Activated CD4-positive, CD25-positive, alpha-beta regulatory T cell treated with anti-CD3 and anti-CD28 coated beads, Interleukin-2, amount 50 U/mL, for 24 hours (primary cell): ENCODE data around the gene PRIMPOL.
"Not testable (repeated sequence)": the region's sequence is repeated elsewhere in the genome, so short reads cannot be mapped to it uniquely, and the experiment has no call there.

Source experiments
- ATAC-seq, 2 donors: fragments of 150-1000 bp; cut with Tn5 transposase; one replicate each; pipeline ENCODE4 v1.10.0; 2021; ENCODE audit warnings: mild to moderate bottlenecking in 1 of 2, moderate library complexity in 1 of 2

PRIMPOL gene

GRCh38 chr4:184649026-184649970 lies at the start of gene PRIMPOL, which contains the start of gene CASP3:
Gene PRIMPOL, plus strand, starts transcription at chr4:184649738. Its CDS starts 7,403 bp downstream, at chr4:184657141.
Gene CASP3, minus strand, starts transcription at chr4:184649447. Its CDS starts 10,994 bp downstream, at chr4:184638453.
- ATAC-seq = peak; percentile 89 to 92

GRCh38 chr4:184600982-184601381 lies 48.6 kb upstream of the PRIMPOL start:
- ATAC-seq = not testable (repeated sequence)

DNA sequence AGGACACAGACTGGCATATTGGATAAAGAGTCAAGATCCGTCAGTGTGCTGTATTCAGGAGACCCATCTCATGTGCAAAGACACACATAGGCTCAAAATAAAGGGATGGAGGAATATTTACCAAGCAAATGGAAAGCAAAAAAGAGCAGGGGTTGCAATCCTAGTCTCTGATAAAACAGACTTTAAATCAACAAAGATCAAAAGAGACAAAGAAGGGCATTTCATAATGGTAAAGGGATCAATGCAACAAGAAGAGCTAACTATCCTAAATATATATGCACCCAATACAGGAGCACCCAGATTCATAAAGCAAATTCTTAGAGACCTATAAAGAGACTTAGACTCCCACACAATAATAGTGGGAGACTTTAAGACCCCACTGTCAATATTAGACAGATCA lies 46.7 kb upstream of the PRIMPOL start:
- not testable (repeated sequence) for ATAC-seq

- not testable (repeated sequence) for ATAC-seq
Observed at GRCh38 chr4:184607429-184607828, 42.1 kb upstream of the PRIMPOL start.

DNA sequence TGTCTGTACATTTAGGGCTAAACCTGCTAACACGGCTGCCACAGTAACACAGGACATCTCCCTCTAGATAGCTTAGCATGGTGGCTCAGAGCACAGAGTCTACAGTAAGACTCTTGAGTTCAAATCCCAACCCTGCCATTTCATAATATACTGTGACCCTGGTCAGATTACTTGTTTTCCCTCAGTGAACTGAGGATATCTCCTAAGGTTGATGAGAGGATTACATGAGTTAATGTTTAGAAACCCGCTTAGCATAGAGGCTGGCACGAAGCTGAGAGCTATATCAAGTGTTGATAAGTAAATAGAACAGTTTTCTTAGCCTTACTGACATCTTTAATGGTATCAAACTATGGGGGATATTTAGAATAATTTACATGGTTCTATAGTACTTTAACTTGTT lies 37.5 kb upstream of the PRIMPOL start:
- ATAC-seq = no peak

- ATAC-seq = no peak
Observed at GRCh38 chr4:184613405-184613804, 36.1 kb upstream of the PRIMPOL start.

DNA sequence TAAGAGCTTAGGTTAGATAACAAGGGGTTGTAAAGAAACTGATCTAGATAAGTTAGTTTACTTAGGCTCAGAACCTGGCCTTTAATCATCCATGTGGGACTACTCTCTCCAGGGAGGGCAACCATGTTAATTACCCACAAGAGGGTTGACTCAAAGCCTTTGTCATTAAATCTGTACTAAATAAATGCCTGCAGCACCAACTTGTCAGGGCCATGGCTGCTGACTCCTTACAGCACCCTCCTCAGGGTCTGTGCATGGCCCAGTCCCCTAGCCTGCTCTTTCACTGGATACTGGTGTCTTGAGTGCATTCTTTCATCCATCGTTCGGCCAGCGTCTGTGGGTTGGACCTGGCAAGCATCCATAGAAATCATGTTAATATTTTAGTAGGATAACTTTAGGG lies 35.0 kb upstream of the PRIMPOL start:
- no peak for ATAC-seq

DNA sequence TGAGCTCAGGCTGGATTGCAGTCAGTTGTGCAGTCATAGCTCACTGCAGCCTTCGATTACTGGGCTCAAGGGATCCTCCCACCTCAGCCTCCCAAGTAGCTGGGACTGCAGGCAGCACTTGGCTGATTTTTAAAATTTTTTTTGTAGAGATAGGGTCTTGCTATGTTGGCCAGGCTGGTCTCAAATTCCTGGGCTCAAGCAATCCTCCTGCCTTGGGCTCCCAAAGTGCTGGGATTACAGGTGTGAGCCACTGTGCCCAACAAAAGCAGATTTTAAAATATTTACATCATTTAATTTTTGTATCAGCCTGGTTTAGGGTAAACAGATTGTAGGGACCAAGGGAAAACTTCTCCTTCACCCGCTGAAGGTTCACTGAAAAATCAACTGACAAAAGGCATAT lies 33.4 kb upstream of the PRIMPOL start:
- not testable (repeated sequence) for ATAC-seq

GRCh38 chr4:184616633-184617551 lies 32.6 kb upstream of the PRIMPOL start:
- ATAC-seq = no peak

DNA sequence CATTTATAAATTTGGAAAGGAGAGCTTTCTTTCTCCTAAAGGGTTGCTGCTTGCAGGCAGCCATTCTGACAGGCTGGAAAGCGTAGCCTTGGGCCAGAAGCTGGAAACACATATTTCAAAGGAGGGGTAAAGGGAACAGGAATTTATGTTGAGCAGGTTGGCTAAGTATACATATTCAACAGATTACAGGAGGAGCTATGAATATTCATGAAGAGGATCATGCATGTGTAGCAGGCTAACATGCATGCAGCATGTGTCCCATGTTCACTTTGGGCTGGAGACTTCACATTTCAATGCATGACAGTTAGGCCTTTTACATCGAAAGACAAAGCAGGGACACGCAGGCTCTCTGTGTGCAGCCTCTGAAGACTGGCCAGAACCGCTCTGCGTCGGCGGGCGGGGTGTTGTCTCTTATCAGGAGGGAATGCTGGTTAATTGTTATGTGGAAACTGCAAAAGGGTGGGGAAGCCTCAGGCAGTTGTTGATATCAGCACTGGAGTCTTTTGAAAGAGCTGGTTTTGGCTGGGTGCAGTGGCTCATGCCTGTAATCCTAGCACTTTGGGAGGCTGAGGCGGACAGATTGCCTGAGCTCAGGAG lies 31.8 kb upstream of the PRIMPOL start:
- no peak for ATAC-seq

DNA sequence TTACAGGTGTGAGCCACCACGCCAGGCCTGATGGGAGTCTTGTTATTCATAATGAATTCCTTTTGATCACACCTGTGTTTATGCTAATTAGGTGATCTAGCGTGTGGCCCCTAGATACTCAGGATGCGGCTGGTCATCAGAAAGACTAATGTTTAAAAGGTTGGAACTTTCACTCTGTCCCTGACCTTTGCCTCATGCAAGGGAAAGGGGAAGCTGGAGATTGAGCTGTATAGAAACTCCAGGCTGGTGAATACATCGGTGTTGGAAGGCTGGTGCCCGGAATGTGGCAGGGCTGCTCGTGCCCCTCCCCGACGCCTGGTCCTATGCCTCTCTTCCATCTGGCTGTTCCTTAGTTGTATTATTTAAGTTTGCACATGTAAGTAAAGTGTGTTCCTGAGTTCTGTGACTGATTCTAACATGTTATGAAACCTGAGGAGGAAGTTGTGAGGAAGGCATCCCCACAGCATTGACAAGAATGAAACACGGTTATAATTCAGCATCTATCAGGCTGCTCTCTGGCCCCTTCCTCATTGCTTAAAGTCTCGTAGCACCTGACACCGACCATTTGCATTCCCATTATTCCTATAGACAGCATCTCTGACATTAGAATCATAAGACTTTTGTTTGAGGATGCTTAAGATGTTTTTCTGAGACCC lies 29.2 kb upstream of the PRIMPOL start:
- ATAC-seq = no peak

DNA sequence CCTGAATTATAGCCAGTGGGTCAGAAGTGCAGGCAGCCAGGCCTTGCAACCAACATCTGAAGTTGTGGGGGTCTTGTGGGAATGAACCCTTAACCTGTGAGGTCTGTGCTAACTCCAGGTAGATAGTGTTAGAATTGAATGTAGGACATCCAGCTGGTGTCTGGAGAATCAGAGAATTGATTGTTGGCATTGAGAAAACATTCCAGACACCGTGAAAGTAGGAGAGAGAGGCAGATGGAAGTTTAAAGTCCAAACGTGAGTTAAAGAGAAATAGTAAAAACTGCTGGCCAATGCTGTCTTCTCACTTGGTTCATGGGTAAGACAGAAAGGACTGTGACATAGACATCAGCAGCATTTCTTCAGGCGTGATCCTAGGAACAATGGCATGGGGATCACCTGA lies 28.0 kb upstream of the PRIMPOL start:
- ATAC-seq = no peak

DNA sequence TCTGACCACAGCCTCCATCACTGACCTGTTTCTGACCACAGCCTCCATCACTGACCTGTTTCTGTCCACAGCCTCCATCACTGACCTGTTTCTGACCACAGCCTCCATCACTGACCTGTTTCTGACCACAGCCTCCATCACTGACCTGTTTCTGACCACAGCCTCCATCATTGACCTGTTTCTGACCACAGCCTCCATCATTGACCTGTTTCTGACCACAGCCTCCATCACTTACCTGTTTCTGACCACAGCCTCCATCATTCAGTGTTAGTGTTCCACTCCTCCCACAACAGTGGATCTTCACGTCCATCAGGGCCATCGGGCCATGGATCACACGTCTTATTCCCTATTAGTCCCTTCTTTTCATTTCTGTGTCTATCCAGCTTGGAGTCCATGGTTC lies 25.0 kb upstream of the PRIMPOL start:
- not testable (repeated sequence) for ATAC-seq

- no peak for ATAC-seq
Observed at GRCh38 chr4:184624972-184625554, 24.5 kb upstream of the PRIMPOL start.

- not testable (repeated sequence) for ATAC-seq
Observed at GRCh38 chr4:184625783-184626596, 23.5 kb upstream of the PRIMPOL start.

DNA sequence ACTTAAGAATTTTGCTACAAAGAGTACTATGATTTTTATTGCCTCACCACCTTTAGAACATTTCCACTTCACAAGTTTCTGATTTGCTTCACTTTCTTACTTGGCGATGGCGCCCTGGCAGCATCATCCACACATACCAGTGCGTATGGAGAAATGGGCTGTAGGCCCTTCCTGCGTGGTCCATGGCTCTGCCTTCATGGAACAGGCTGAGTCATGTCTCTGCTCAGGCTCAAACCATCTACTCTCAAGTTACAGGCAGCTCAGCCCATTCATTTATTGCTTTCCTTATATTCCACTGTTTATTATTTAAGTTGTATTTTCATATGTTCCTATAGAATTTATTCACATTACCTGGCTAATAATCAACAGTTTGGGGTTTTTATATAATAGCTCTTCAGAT lies 21.4 kb upstream of the PRIMPOL start:
- no peak for ATAC-seq

GRCh38 chr4:184632842-184633241 lies 16.7 kb upstream of the PRIMPOL start:
- ATAC-seq = no peak

GRCh38 chr4:184635381-184635780 lies 14.2 kb upstream of the PRIMPOL start:
- ATAC-seq = no peak

- ATAC-seq = no peak
Observed at GRCh38 chr4:184636144-184636543, 13.4 kb upstream of the PRIMPOL start.

DNA sequence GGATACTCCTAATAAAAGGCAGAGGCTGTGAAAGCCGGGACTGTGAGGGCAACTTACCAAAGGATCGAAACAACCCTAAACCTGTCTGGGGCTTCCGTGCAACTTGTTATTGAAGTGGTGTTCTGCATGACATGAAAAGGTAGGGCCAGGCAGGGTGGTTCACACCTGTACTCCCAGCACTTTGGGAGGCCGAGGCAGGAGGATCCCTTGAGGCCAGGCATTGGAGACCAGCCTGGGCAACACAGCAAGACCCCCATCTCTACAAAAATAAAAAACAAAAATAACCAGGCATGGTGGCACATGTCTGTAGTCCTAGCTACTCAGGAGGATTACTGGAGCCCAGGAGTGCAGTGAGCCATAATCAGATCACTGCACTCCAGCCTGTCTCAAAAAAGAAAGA lies 12.6 kb upstream of the PRIMPOL start:
- ATAC-seq = no peak

- ATAC-seq = no peak
Observed at GRCh38 chr4:184641022-184641421, 8.5 kb upstream of the PRIMPOL start.
